DND-41 (cell line): ENCODE measurements around the gene DCHS1.

Experiments used
- ATAC-seq: fragments of 200-7000 bp; cut with Tn5 transposase; 3 replicates; pipeline ENCODE4 v1.9.1; 2021; ENCODE audit warnings: low read depth; ENCODE audit not compliant: insufficient read depth
- DNase-seq: peaks from one replicate; pipeline ENCODE4 v3.0.0-alpha.2; 2020
- H2AFZ ChIP-seq: 2 replicates; pipeline ENCODE4 v1.6.0; 2012; ENCODE audit warnings: low read depth, low read length
- H3K27ac ChIP-seq: 2 replicates; pipeline ENCODE4 v1.5.1; 2012; ENCODE audit warnings: low read length, inconsistent platforms
- H3K27me3 ChIP-seq: fragments of 200-600 bp; sonication (generic); 2 replicates; pipeline ENCODE4 v1.6.0; 2012; ENCODE audit warnings: low read length, mild to moderate bottlenecking, inconsistent platforms; ENCODE audit not compliant: insufficient read depth, poor library complexity
- H3K36me3 ChIP-seq: 2 replicates; pipeline ENCODE4 v1.5.1; 2012; ENCODE audit warnings: low read length, inconsistent platforms; ENCODE audit not compliant: insufficient read depth
- H3K4me1 ChIP-seq: 2 replicates; pipeline ENCODE4 v1.5.1; 2012; ENCODE audit warnings: mild to moderate bottlenecking, low read length; ENCODE audit not compliant: insufficient read depth
- H3K4me2 ChIP-seq: 2 replicates; pipeline ENCODE4 v1.6.0; 2012; ENCODE audit warnings: mild to moderate bottlenecking, moderate library complexity, low read length, inconsistent platforms; ENCODE audit not compliant: insufficient read depth
- H3K4me3 ChIP-seq, 2 experiments: fragments of 200-600 bp in 1 of 2; shearing (Covaris generic) in 1 of 2; 2 replicates each; pipeline ENCODE4 v1.5.1; 2012 to 2016; ENCODE audit warnings: inconsistent platforms in 2 of 2, low read length in 2 of 2, mild to moderate bottlenecking in 2 of 2, low read depth in 1 of 2, moderate library complexity in 1 of 2
- H3K79me2 ChIP-seq: 2 replicates; pipeline ENCODE4 v1.6.0; 2012; ENCODE audit warnings: low read length, inconsistent platforms; ENCODE audit not compliant: insufficient read depth
- H3K9ac ChIP-seq: 2 replicates; pipeline ENCODE4 v1.6.0; 2012; ENCODE audit warnings: low read depth, mild to moderate bottlenecking, inconsistent platforms, low read length, moderate library complexity
- H3K9me3 ChIP-seq: 2 replicates; pipeline ENCODE4 v1.5.1; 2012; ENCODE audit warnings: low read length, moderate library complexity, mild to moderate bottlenecking, inconsistent platforms; ENCODE audit not compliant: insufficient read depth, severe bottlenecking
- H4K20me1 ChIP-seq: 2 replicates; pipeline ENCODE4 v1.6.0; 2012; ENCODE audit warnings: low read length; ENCODE audit not compliant: insufficient read depth
- CTCF ChIP-seq: IDR thresholded peaks from 2 replicates; pipeline ENCODE4 v1.5.1; 2012; ENCODE audit warnings: borderline replicate concordance, low read length, moderate library complexity, mild to moderate bottlenecking; ENCODE audit not compliant: poor library complexity, severe bottlenecking; ENCODE audit errors: extremely low read depth
- EZH2 ChIP-seq: IDR thresholded peaks from 3 replicates; pipeline ENCODE4 v1.6.1; 2012; ENCODE audit warnings: borderline replicate concordance, low read depth, mild to moderate bottlenecking, moderate library complexity, low read length, inconsistent platforms; ENCODE audit not compliant: severe bottlenecking

The DCHS1 gene

GRCh38 chr11:6633422-6634408, 21.9 kb downstream of the DCHS1 start:
- H3K27ac ChIP-seq: no peak overlapping the region
- H3K79me2 ChIP-seq: no peaks in the 10 kb centered on the region
- H3K9me3 ChIP-seq: no peaks in the 10 kb centered on the region
- no peak for ATAC-seq
- no peak overlapping the region for H3K4me3 ChIP-seq
- H3K36me3 ChIP-seq: no peaks in the 10 kb centered on the region
- TF ChIP-seq CTCF: no peak
- TF ChIP-seq EZH2: no peak
- no peak for DNase-seq
- no peak overlapping the region for H2AFZ ChIP-seq
- no peaks in the 10 kb centered on the region for H3K4me1 ChIP-seq
- H3K27me3 ChIP-seq: no peaks in the 10 kb centered on the region
- no peaks in the 10 kb centered on the region for H4K20me1 ChIP-seq
- no peak overlapping the region for H3K4me2 ChIP-seq
- no peak overlapping the region for H3K9ac ChIP-seq

- TF ChIP-seq EZH2: no peak
- no peak for TF ChIP-seq CTCF
- Histone ChIP-seq H3K4me1 (peaks cover 5% of the 10 kb centered on the region; the same call in 1 of the 2 replicates), H3K36me3 (no peaks in the 10 kb centered on the region), H3K27me3 (no peaks in the 10 kb centered on the region), H3K4me3 (no peak overlapping the region), H3K9me3 (no peaks in the 10 kb centered on the region), H3K4me2 (no peak overlapping the region), H3K9ac (no peak overlapping the region), H2AFZ (no peak overlapping the region), H3K27ac (no peak overlapping the region), H4K20me1 (no peaks in the 10 kb centered on the region), H3K79me2 (no peaks in the 10 kb centered on the region)
- 0 out of 3 replicates have a peak, but pooled peaks have one; percentile 18 for ATAC-seq
- no peak for DNase-seq
These were observed 23.2 kb downstream of the DCHS1 start for GRCh38 chr11:6632116-6633073.

GRCh38 chr11:6631361-6631890, 24.2 kb downstream of the DCHS1 start:
- H3K27me3 ChIP-seq: no peaks in the 10 kb centered on the region
- H3K4me3 ChIP-seq: no peak overlapping the region
- TF ChIP-seq CTCF (no peak), EZH2 (no peak)
- no peaks in the 10 kb centered on the region for H4K20me1 ChIP-seq
- ATAC-seq: no peak
- no peaks in the 10 kb centered on the region for H3K9me3 ChIP-seq
- no peak for DNase-seq
- no peak overlapping the region for H3K9ac ChIP-seq
- no peak overlapping the region for H2AFZ ChIP-seq
- H3K4me2 ChIP-seq: no peak overlapping the region
- no peaks in the 10 kb centered on the region for H3K36me3 ChIP-seq
- H3K79me2 ChIP-seq: no peaks in the 10 kb centered on the region
- no peak overlapping the region for H3K27ac ChIP-seq
- H3K4me1 ChIP-seq: peaks cover 9% of the 10 kb centered on the region
